ENCODE data around the gene CENATAC.
"Not testable (repeated sequence)": the region's sequence is repeated elsewhere in the genome, so short reads cannot be mapped to it uniquely, and the experiment has no call there.

CENATAC gene

DNA sequence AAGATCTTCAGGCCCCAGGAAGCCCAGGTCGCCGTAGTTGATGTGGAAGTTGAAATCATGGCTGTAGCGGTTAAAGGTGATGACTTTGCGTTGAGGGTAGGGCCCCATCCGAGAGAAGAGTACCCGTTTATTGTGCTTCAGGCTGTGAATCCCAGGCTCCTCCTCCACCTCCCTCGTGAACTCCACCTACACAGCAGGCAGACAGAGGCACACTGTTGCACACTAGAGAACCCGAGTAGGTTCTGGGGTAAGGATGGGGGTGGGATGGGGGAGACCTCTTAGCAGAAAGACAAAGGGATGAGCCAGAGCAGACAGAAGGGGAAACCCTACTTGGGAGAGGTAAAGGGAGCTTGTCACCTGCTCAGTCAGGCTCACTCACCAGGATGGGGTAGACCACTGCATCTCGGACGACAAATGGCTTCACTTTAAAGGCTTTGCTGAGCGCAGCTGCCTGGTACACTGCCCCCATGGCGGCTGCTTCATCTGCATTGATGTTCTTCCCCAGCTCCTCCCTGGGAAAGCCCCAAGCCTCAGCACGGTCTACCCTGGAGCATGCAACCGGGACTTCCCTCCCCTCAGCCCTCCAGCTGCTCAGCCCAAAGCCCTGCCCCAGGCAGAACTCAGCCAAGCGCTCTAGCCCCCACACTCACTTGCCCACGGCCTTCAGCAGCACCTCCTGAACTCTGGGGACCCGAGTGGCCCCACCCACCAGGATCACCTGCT is 53.7 kb downstream of the CENATAC start:
- DNase-seq: no peak

DNA sequence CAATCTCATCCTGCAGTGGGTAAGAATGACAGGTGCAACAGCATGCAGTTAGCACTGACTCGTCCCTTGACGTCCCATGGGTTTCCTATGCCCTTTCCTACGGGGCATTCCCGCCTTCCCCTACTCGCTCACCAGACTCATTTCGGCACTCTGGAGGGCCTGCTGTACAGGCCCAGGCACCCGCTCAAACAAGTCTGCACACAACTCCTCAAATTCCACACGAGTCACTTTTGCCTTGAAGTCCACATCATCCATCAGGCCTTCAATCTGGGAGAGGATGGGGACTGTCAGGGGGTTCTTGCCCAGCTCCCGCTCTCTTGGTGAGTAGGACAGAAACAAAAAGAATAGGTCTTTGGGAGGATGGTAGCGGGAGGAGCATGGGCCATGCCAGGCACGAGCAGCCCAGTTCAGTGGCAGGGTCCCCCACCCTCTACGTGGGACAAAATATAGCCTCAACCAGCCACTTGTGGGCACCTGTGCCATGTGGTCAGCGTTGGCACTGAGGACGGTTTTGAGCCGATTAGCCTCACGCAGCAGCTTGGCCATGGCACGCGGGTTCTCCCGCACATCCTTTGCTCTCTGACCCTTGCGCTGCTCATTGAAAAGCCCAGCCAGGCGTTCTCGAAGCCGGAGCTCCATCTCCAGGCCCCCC is 54.4 kb downstream of the CENATAC start:
- DNase-seq: no peak

DNA sequence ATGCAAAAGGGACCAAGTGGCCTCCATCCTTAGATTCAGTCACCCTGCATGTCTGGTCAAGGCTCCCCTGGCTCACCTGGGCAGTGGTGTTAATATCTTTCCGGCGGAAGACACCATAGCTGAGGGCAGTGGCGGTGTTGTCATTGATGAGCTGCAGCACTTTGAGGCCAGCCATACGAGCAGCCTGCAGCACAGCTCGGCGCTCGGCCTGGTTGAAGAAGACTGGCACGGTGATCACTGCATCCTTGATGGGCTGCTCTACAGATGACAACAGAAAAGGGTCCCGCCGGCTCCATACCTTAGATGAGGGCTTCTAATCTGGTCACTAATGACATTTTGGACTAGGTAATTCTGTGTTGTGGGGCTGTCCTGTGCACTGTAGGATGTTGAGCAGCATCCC is 56.5 kb downstream of the CENATAC start:
- DNase-seq: no peak

DNA sequence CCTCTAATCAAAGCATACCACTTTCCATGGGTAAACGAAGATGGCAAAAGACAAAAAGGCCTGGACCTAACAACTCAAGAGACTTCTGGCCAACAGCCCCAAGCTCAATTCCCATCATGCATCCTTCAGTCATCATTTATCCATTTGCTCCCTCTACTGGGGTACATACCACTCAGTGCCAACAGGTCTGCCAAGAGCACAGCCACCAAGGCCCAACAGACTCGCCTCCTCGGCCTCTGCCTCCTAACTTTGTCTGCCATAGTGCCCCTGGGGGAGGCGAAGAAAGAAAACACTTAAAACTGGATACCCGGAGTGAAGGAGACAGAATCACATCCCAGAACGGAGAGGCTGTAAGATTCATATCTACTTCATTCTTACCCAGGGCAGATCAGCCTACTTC is 58.0 kb downstream of the CENATAC start:
- no peak for DNase-seq

DNA sequence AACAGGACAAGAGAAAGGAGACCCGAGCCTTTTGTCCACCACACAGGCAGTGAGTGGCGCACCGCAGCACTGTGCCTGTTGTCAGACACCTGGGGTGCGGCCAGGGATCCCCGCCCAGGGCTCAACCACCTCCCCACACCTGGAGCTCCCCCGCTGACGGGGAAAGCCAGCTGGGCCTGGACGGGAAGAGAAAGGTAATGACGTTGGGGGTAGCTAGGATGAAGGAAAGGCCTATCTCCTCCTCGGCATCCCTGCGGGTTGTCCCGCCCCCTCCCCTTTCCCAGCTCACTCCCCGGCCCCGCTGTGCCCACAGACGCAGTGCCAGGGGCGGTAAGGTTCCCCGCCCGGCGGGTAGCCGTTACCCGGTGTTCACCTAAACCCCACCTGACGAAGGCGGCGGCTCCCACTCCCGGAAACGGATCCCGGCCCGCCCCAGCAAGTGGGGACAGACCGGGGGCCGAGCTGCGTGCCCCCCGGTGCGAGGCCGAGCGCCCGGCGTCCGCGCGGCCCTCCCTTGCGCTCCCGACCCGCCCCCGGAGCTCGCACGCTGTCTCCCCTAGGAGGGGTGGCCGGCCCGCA is 58.6 kb downstream of the CENATAC start:
- peak in 20 of 58 donors; percentile 7 to 59 (median 42) for DNase-seq

DNA sequence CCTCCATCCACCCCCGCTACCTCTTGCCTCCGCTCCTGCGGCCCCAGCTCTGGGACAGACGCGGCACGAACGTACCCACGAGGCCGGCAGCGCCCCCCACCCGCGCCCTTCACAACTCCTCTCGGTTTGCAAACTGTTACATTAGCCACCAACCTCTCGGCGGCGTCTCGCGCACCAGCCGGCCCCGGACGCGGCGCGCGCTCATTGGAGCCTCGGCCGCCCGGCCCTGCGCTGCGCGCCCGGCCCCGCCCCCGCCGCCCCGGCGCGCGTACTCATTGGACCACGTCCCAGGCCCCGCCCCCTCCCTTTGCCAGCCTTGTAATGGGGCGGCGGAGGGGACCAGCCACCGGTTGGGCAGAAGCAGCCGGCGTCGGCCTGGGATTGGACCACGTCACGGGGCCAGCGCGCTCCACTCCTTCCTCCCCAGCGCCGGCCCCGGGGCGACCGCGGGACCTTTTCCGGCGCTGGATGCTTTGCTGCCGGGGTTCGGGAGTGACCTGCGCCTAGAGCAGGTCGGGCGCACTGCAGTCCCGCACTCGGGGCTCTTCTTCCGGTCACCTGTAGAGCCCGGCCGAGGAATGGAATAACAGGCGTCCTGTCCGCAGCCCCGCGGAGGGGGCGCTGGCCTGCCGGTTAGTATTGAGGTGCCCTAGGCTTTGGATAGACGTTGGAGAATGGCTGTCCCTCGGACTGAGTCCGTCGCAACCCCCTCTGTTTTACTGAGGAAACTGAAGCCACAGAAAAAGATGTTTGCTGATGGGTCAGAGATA is 59.2 kb downstream of the CENATAC start, which contains the start of gene HYOU1:
Gene HYOU1, minus strand, starts transcription at position 206 of the 770 bp plus-strand sequence. CDS start 1,045 bp downstream, outside the sequence.
- peak; percentile 58 to 98 (median 96) for DNase-seq

DNA sequence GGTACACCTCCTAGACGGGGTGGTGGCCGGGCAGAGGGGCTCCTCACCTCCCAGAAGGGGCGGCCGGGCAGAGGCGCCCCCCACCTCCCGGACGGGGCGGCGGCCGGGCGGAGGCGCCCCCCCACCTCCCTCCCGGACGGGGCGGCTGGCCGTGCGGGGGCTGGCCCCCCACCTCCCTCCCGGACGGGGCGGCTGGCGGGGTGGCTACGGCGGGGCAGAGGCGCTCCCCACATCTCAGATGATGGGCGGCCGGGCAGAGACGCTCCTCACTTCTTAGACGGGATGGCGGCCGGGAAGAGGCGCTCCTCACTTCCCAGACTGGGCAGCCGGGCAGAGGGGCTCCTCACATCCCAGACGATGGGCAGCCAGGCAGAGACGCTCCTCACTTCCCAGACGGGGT is 61.2 kb downstream of the CENATAC start:
- not testable (repeated sequence) for DNase-seq

DNA sequence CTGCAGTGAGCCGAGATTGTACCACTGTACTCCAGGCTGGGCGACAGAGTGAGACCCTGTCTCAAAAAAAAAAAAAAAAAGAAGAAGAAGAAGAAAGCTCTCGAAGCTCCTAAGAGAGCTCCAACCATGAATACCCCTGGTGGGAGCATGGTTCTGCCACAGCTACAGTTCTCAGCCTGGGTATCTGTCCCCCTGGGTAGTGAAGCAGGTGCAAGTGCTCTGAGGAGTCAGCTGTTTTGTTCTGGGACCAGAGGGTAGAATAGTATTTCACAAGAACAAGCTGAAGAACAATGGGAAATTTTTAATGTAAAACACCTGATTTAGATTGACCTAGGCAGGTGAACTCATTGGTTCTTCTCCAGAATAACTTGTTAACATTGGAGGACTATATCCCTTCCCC is 63.3 kb downstream of the CENATAC start:
- DNase-seq: no peak

DNA sequence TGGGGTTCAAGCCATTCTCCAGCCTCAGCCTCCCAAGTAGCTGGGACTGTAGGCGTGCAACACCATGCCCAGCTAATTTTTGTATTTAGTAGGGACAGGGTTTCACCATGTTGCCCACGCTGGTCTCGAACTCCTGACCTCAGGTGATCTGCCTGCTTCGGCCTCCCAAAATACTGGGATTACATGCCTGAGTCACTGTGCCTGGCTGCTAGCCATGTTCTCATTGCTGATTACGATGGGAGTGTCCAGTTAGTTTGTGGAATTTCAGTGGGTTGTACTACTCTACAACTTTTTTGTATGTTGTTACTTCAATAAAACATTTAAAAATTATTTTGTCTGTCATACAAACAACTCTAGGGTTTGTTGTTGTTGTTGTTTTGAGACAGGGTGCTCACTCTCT is 64.8 kb downstream of the CENATAC start:
- peak in 1 of 58 donors; percentile 24 for DNase-seq

DNA sequence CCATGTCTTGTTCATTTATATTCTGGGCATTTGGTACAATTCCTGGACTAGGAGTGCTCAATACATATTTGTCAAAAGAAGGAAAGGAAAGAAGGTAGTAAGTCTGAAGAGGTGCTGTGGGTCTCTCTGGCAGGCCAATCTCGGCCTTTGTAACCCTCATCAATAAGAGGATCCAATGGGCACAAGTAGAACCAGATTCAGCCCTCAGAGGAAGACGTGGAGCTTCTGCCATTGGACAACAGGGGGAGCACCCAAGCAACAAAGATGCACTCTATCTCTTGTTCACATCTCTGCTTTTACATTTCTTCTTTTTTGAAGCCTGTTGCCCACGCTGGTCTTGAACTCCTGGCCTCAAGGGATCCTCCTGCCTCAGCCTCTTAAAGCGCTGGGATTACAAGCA is 67.4 kb downstream of the CENATAC start:
- no peak for DNase-seq
